Putamen (tissue), 1 donor: ENCODE results near the gene SHMT1.
A peak's percentile ranks its signal among the peaks of the same experiment; 100 is the strongest.
"Not testable (repeated sequence)": the region's sequence is repeated elsewhere in the genome, so short reads cannot be mapped to it uniquely, and the experiment has no call there.

ENCODE experiments used
- DNase-seq: peaks from one replicate; pipeline ENCODE4 v3.0.0-alpha.2; 2016; ENCODE audit warnings: low spot score

Gene SHMT1

GRCh38 chr17:18378205-18378505, 14.8 kb upstream of the SHMT1 start:
- DNase-seq, result no peak

GRCh38 chr17:18377437-18378204, 14.3 kb upstream of the SHMT1 start, which contains the start of gene EVPLL:
EVPLL (plus strand) TSS chr17:18377778; CDS start chr17:18380938, 3,160 bp downstream.
- DNase-seq, result no peak

DNA sequence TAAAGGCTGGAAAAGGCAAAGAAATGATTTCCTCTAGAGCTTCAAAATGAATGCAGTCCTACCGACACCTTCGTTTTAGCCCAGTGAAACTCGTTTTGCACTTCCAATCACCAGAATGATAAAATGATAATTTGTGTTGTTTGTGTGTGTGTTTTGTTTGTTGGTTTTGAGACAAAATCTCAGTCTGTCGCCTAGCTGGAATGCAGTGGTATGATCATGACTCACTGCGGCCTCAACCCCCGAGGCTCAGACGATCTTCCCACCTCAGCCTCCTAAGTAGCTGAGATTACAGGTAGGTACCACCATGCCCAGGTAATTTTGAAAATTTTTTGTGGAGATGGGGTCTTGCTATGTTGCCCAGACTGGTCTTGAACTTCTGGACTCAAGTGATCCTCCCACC, 10.9 kb upstream of the SHMT1 start:
- no peak for DNase-seq

- not testable (repeated sequence) for DNase-seq
Observed at GRCh38 chr17:18373181-18373580, 9.8 kb upstream of the SHMT1 start.

DNA sequence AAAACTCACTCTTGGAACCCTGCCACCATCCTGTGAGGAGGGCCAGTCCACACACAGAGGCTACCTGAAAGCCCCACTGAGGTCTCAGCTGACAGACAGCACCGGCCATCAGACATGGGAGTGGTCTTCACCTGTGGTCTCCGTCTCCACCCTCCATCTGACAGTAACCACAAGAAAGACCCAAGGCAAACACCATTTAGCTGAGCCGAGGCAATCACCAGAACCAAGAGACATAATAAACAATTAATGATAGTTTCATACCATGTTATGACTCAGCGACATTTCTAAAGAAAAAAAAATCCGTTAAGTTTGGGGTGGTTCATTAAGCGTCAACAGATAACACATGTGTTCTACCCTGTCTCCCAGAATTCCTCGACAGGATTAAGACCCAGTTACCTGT, 8.1 kb upstream of the SHMT1 start:
- no peak for DNase-seq

DNA sequence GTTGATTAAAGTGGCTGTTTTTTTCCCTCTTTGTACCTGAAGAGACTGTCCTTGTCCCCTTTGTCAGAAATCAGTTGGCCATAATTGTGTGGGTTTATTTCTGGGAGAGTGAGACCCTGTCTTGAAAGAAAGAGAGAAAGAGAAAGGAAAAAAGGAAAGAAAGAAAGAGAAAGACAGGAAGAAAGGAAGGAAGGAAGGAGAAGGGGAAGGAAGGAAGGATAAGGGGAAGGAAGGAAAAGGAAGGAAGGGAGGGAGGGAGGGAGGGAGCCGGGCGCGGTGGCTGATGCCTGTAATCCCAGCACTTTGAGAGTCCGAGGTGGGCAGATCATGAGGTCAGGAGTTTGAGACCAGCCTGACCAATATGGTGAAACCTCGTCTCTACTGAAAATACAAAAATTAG, 7.4 kb upstream of the SHMT1 start:
- no peak for DNase-seq

GRCh38 chr17:18368946-18369345, 5.6 kb upstream of the SHMT1 start:
- no peak for DNase-seq

DNA sequence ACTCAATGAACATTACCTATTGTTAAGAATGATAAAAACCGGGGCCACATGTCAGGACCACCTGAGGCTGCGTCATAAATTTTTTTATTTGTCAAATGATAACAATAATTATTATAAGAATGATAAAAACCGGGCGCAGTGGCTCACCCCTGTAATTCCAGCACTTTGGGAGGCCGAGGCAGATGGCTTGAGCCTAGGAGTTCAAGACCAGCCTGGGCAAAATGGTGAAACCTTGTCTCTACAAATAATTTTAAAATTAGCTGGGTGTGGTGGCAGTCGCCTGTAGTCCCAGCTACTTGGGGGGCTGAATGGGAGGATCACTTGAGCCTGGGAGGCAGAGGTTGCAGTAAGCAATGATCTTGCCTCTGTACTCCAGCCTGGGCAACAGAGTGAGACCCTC, 816 bp upstream of the SHMT1 start:
- no peak for DNase-seq

- DNase-seq, result peak; percentile 90
Observed at GRCh38 chr17:18362698-18363100, 651 bp downstream of the SHMT1 start.

- peak; percentile 23 for DNase-seq
Observed at GRCh38 chr17:18361837-18362697, 1.3 kb downstream of the SHMT1 start.

DNA sequence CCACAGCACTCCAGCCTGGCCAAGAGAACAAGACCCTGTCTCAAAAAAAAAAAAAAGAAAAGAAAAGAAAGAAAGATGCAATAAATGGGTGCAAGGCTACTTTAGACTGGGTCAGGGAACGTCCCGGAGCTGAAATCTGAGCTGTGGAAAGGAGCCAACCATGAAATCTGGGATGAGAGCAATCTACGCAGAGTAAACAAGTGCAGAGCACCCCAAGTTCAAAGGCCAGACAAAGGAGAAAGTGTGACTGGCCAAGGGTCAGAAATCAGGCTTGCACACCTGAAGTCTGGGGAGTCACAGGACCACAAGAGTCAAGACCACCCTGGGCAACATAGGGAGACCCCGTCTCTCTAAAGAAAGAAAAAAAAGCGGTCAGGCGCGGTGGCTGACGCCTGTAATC, 2.8 kb downstream of the SHMT1 start:
- DNase-seq, result no peak

DNA sequence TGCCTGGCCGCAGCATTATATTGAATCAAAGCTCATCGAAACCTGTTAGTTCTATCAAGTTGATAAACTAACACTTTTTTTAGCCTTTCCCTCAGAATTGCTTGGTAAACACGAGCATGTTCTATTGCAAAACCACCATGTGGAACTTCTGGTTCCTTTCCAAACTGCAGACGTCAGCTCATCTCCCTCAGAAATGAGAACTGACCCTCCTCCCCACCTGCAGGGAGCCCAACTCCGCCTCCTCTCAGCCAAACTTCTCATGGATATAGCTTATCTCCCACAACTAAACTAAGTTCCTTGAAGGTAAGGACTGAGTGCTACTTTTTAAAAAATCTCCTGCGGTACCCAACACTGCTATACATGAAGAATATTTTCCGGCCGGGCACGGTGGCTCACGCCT, 6.7 kb downstream of the SHMT1 start:
- DNase-seq, result peak; percentile 29

- no peak for DNase-seq
Observed at GRCh38 chr17:18353541-18353940, 9.8 kb downstream of the SHMT1 start.

DNA sequence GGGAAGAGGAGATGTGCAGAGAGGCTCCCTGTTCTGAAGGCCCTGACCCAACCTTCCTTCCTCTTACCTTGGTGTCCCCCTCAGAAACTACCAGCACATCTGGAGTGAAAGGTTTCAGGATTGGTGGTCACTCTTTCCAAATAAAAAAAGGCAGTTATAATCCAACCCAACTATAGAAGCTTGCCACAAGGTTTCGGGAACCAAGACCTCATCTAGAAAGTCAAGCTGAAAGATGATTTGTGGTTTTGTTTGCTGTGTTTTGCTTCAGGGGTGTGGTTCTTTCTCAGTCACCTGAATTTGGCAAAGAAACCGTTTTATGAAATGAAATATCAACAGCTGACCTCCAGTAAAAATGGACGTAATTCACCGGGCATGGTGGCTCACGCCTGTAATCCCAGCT, 19.3 kb downstream of the SHMT1 start:
- DNase-seq, result no peak

GRCh38 chr17:18339933-18340332, 23.4 kb downstream of the SHMT1 start:
- DNase-seq, result no peak

DNA sequence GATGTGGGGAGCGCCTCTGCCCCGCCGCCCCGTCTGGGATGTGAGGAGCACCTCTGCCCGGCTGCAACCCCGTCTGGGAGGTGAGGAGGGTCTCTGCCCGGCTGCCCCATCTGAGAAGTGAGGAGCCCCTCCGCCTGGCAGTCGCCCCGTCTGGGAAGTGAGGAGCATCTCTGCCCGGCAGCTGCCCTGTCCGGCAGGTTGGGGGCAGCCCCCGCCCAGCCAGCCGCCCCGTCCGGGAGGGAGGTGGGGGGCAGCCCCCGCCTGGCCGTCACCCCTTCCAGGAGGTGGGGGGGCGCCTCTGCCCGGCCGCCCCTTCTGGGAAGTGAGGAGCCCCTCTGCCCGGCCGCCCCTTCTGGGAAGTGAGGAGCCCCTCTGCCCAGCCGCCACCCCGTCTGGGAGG, 25.2 kb downstream of the SHMT1 start:
- DNase-seq, result not testable (repeated sequence)

DNA sequence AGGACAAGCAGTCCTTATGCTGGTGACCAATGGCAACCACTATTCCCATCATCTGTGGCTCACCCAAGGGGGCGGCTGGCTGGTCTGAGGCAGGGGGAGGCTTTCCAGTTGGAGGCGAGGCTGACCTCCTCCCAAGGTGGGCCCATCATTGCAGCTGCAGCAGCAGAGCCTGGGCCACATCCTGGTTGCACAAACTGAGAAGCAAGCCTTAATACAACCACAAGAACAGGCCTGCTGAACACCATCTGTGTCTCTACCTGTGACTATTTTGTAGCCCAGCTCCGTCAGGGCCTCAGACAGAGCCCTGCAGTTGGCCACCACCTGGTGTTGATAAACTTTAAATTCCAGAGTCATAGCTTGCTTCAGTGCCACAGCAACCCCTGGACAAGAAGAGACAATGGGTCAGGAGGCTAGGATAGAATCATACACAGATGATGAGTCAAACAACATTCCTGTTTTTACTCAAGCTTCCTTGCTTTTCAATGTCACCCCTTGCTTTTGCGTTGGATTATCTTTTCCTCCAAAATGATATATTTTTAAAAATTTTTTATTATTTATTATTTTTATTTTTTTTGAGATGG, 30.4 kb downstream of the SHMT1 start:
- no peak for DNase-seq

GRCh38 chr17:18331879-18332278, 31.5 kb downstream of the SHMT1 start:
- DNase-seq, result no peak

GRCh38 chr17:18328643-18329204, 34.6 kb downstream of the SHMT1 start:
- DNase-seq, result no peak

DNA sequence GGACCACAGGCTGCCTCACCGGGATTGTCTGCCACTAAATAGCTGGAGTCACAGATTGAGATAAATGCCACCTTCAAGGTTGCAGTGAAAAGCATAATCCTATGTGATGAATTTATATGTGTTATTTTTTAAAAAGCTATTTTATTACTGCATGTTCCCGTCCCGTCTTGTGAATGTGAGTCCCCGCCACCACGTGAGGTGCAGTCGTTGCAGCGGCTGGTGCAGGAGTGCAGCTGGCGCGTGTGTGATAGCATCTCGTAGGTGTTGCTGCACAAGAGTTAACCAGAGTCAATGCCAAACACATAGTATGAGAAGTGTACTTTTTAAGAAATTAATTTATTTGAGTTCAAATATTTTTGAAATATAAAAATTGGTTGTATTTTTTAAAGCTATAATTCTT, 35.8 kb downstream of the SHMT1 start:
- no peak for DNase-seq

DNA sequence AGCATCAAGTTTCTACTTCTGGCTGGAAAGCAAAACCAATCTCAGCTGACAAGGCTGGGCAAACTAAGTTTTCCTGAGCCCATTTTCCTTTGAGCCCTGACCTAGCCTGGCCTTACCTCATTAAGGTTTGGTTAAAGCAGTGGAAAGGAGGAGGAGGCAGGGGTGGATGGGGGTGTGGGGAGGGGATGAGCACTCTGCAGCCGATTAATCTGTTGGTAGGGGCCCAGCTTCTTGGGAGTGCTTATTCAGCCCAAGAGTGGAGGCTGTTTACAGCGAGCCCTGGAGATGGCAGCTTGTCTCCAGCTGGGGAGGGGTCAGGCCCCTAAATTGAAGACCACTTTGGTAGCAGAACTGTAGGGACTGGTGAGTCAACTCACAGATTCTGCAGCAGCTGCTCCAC, 36.3 kb downstream of the SHMT1 start:
- DNase-seq, result no peak

DNA sequence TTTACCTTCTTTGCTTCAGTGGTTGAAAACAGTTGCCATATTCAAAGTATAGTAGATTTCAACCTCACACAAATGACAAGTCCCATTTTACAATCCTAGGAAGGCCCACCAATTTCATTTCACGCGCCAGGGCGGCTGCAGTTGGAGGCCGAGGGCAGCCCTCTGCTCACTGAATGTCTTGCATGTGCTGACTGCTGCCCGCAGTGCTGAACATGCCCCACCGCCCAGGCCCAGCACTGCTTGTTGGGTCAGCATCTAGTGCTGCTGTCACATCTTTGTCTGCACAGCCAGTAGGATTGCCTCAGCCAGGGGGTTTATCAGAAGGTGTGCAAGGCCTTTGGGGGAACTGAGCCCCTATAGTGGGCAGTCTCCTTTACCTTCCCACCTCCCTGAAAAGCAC, 36.8 kb downstream of the SHMT1 start:
- no peak for DNase-seq

DNA sequence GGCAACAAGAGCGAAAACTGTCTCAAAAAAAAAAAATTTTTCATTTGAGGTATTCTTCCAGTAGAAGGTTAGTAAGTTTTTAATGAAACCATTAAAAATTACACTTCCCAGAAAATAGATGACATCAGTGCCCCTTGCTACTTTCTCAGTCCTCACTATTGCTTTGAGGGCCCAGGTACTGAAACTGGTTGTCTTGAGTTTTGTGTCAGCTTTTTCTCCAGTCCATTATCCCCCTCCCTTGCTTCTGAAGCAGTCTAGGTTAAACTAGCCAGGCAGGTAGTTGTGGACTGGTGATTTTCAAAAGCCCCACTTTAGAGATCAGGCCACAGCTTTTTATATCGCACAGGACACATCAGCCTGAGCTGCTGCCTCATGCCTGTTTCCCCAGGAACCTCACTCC, 37.3 kb downstream of the SHMT1 start:
- DNase-seq, result no peak
